H1 (cell line): ENCODE data around the gene NUP188. TPM values are rescaled to one million over a fixed set of nuclear protein-coding genes. Genes with fewer than 3 reads are reported as not detected.
"Not testable (repeated sequence)": the region's sequence is repeated elsewhere in the genome, so short reads cannot be mapped to it uniquely, and the experiment has no call there.

Experiments used
- CTCF ChIA-PET: fragments of 300-600 bp; sonication (Branson Sonifier 250); formaldehyde crosslinking; loops from one replicate; lab custom pipeline; 2021; ENCODE audit not compliant: partially characterized antibody; lab: Charles Lee
- POLR2A ChIA-PET: fragments of 300-600 bp; sonication (Branson Sonifier 250); formaldehyde crosslinking; loops from one replicate; lab custom pipeline; 2021; ENCODE audit warnings: inconsistent platforms; ENCODE audit not compliant: partially characterized antibody; lab: Charles Lee
- DNase-seq, 2 experiments: peaks; one replicate each; pipeline versions ENCODE4 v3.0.0 to v3.0.0-alpha.2; 2010 to 2022; ENCODE audit warnings: low spot score in 2 of 2, low read depth in 1 of 2, mixed read lengths in 1 of 2
- FAIRE-seq: peaks from 2 replicates; lab custom pipeline; 2011; peaks lifted over from hg19 to GRCh38; lab: Jason Lieb, UNC
- H2AFZ ChIP-seq: 2 replicates; pipeline ENCODE4 v1.8.1; 2012; ENCODE audit warnings: low read length, inconsistent platforms
- H2AK5ac ChIP-seq: 2 replicates; pipeline ENCODE4 v1.6.1; 2013; ENCODE audit warnings: low read depth, low read length
- H2BK120ac ChIP-seq: replicated peaks from 2 replicates; pipeline ENCODE3; 2013; ENCODE audit warnings: low read depth, low read length, inconsistent platforms
- H2BK12ac ChIP-seq: 2 replicates; pipeline ENCODE4 v1.6.1; 2013; ENCODE audit warnings: low read depth, low read length
- H2BK15ac ChIP-seq: 2 replicates; pipeline ENCODE4 v1.6.1; 2013; ENCODE audit warnings: low read length
- H2BK20ac ChIP-seq: 2 replicates; pipeline ENCODE4 v1.6.1; 2013; ENCODE audit warnings: low read length
- H2BK5ac ChIP-seq: 2 replicates; pipeline ENCODE4 v1.6.1; 2013; ENCODE audit warnings: low read depth, low read length
- H3K14ac ChIP-seq: 2 replicates; pipeline ENCODE4 v1.6.1; 2013; ENCODE audit warnings: inconsistent platforms; ENCODE audit not compliant: insufficient read length
- H3K18ac ChIP-seq: 2 replicates; pipeline ENCODE4 v1.6.1; 2013; ENCODE audit warnings: low read length; ENCODE audit errors: extremely low read depth
- H3K23ac ChIP-seq: 2 replicates; pipeline ENCODE4 v1.6.1; 2013; ENCODE audit warnings: inconsistent platforms; ENCODE audit not compliant: insufficient read length
- H3K23me2 ChIP-seq: 2 replicates; pipeline ENCODE4 v1.6.1; 2013; ENCODE audit warnings: low read depth, low read length
- H3K27ac ChIP-seq: 2 replicates; pipeline ENCODE4 v1.6.1; 2011; ENCODE audit warnings: low read depth, low read length, inconsistent platforms
- H3K27me3 ChIP-seq, 4 experiments: replicated peaks in 1 of 4; 1 replicate in 1 of 4; 2 replicates in 3 of 4; pipeline versions ENCODE4 v1.6.1 to v1.8.1; 2011 to 2013; ENCODE audit warnings: low read length in 3 of 4, mild to moderate bottlenecking in 3 of 4, inconsistent platforms in 2 of 4, mixed read lengths in 2 of 4, moderate library complexity in 1 of 4; ENCODE audit not compliant: control insufficient read depth in 3 of 4, insufficient read depth in 3 of 4; ENCODE audit errors: extremely low read depth in 1 of 4
- H3K36me3 ChIP-seq, 4 experiments: 2 replicates each; pipeline versions ENCODE4 v1.6.1 to v1.8.1; 2011 to 2013; ENCODE audit warnings: mild to moderate bottlenecking in 4 of 4, low read length in 3 of 4, moderate library complexity in 2 of 4, control low read depth in 1 of 4, inconsistent platforms in 1 of 4; ENCODE audit not compliant: insufficient read depth in 4 of 4, control insufficient read depth in 2 of 4
- H3K4ac ChIP-seq: replicated peaks from 2 replicates; pipeline ENCODE3; 2013; ENCODE audit warnings: low read length, low read depth, mixed read lengths, inconsistent platforms; ENCODE audit not compliant: insufficient read length
- H3K4me1 ChIP-seq, 4 experiments: replicated peaks in 1 of 4; 1 replicate in 1 of 4; 2 replicates in 3 of 4; pipeline versions ENCODE4 v1.6.1 to v1.8.1; 2011 to 2013; ENCODE audit warnings: low read length in 3 of 4, inconsistent platforms in 2 of 4, mixed read lengths in 1 of 4; ENCODE audit not compliant: insufficient read depth in 4 of 4, control insufficient read depth in 3 of 4
- H3K4me2 ChIP-seq, 2 experiments: 2 replicates each; pipeline versions ENCODE4 v1.6.1 to v1.8.1; 2011 to 2013; ENCODE audit warnings: low read depth in 2 of 2, low read length in 2 of 2, control low read depth in 1 of 2, inconsistent platforms in 1 of 2, mild to moderate bottlenecking in 1 of 2; ENCODE audit not compliant: insufficient read depth in 1 of 2
- H3K4me3 ChIP-seq, 4 experiments: fragments of 200-600, 300-600 bp in 1 of 4; sonication (generic), shearing (Covaris generic), sonication (Bioruptor Twin) in 1 of 4; 2 replicates each; pipeline versions ENCODE4 v1.5.1 to v1.8.1; 2011 to 2016; ENCODE audit warnings: low read length in 4 of 4, low read depth in 3 of 4, control low read depth in 2 of 4, inconsistent platforms in 2 of 4, mild to moderate bottlenecking in 2 of 4, mixed read lengths in 1 of 4, moderate library complexity in 1 of 4; ENCODE audit not compliant: insufficient read depth in 2 of 4; ENCODE audit errors: extremely low read depth in 1 of 4
- H3K56ac ChIP-seq: replicated peaks from 2 replicates; pipeline ENCODE3; 2013; ENCODE audit warnings: low read depth, mild to moderate bottlenecking, mixed read lengths, low read length, inconsistent platforms; ENCODE audit not compliant: insufficient read length
- H3K79me1 ChIP-seq: 2 replicates; pipeline ENCODE4 v1.6.1; 2013; ENCODE audit warnings: low read depth, low read length, control low read depth
- H3K79me2 ChIP-seq, 2 experiments: 2 replicates each; pipeline versions ENCODE4 v1.6.1 to v1.8.1; 2012 to 2013; ENCODE audit warnings: low read length in 2 of 2, mild to moderate bottlenecking in 2 of 2, inconsistent platforms in 1 of 2; ENCODE audit not compliant: insufficient read depth in 2 of 2, control insufficient read depth in 1 of 2
- H3K9ac ChIP-seq, 4 experiments: replicated peaks in 1 of 4; 1 replicate in 1 of 4; 2 replicates in 3 of 4; pipeline versions ENCODE4 v1.6.1 to v1.8.1; 2011 to 2013; ENCODE audit warnings: low read depth in 3 of 4, low read length in 3 of 4, control low read depth in 2 of 4, mild to moderate bottlenecking in 2 of 4, moderate library complexity in 2 of 4, inconsistent platforms in 1 of 4; ENCODE audit errors: extremely low read depth in 1 of 4
- H3K9me3 ChIP-seq, 2 experiments: 2 replicates each; pipeline versions ENCODE4 v1.6.1 to v1.8.1; 2012 to 2013; ENCODE audit warnings: mild to moderate bottlenecking in 2 of 2, moderate library complexity in 2 of 2, control low read depth in 1 of 2, inconsistent platforms in 1 of 2, low read depth in 1 of 2, low read length in 1 of 2, mixed read lengths in 1 of 2; ENCODE audit not compliant: insufficient read depth in 2 of 2
- H4K20me1 ChIP-seq, 2 experiments: replicated peaks in 1 of 2; 2 replicates each; pipeline versions ENCODE3 to v1.8.1; 2011 to 2013; ENCODE audit warnings: inconsistent platforms in 2 of 2, low read length in 2 of 2, mild to moderate bottlenecking in 1 of 2; ENCODE audit not compliant: insufficient read depth in 2 of 2, control insufficient read depth in 1 of 2
- H4K5ac ChIP-seq: 2 replicates; pipeline ENCODE4 v1.6.1; 2013; ENCODE audit warnings: low read length, low read depth, mixed read lengths, inconsistent platforms; ENCODE audit not compliant: insufficient read length
- H4K8ac ChIP-seq: 2 replicates; pipeline ENCODE4 v1.8.0; 2013; ENCODE audit warnings: mild to moderate bottlenecking, moderate library complexity, low read length, inconsistent platforms; ENCODE audit not compliant: insufficient read depth; ENCODE audit errors: extremely low read depth
- H4K91ac ChIP-seq: replicated peaks from 2 replicates; pipeline ENCODE3; 2013; ENCODE audit warnings: low read length, mixed read lengths, inconsistent platforms; ENCODE audit not compliant: insufficient read length
- WGBS, 2 experiments: shearing (Covaris generic) in 1 of 2; methylation state at CpG; one replicate each; pipeline versions ENCODE4 v1.1.6 to v1.1.7; 2013 to 2015; ENCODE audit warnings: low lambda C conversion rate in 2 of 2, mixed read lengths in 2 of 2, inconsistent platforms in 1 of 2, low coverage in 1 of 2, missing lambda C conversion rate in 1 of 2; ENCODE audit not compliant: insufficient replicate concordance in 2 of 2, insufficient coverage in 1 of 2, insufficient read length in 1 of 2; ENCODE audit errors: extremely low coverage in 1 of 2, missing lambda C conversion rate in 1 of 2; 5-methylcytosine and 5-hydroxymethylcytosine counted together
- polyA plus RNA-seq, 7 experiments: library from polyadenylated mRNA; depleted of rRNA in 3 of 7; stranded (reverse) in 5 of 7; unstranded in 2 of 7; fragments of >200 nt in 5 of 7; fragments of 200-250 nt in 2 of 7; gene quantifications; 1 replicate in 5 of 7; 2 replicates in 1 of 7; 4 replicates in 1 of 7; pipeline versions ENCODE4 v1.2.1 to v1.2.3, GENCODE V29; 2011 to 2013; ENCODE audit warnings: missing spikeins in 2 of 7, mixed read lengths in 2 of 7
- total RNA-seq: library from RNA; stranded (reverse); fragmentation: NEBNext Ultra II Directional; extraction: Animal tissue kit (Norgen Biotek cat#: 25700); gene quantifications from 2 replicates; pipeline ENCODE4 v1.2.1, GENCODE V29; 2021

Gene NUP188
- total and polyA plus RNA-seq, 2 of the 8 experiments (the other 6 are each of a cell fraction or from before 2014, with no cell fraction given), result 90.1 to 111 TPM

GRCh38 chr9:128961403-128961802 is 13.9 kb downstream of the NUP188 start:
- H2BK12ac ChIP-seq, H3K79me1 ChIP-seq, H3K23ac ChIP-seq, H4K91ac ChIP-seq, H4K8ac ChIP-seq, H3K18ac ChIP-seq, H2BK120ac ChIP-seq, H2AK5ac ChIP-seq, H2BK15ac ChIP-seq, H3K4me2 ChIP-seq, H3K4me1 ChIP-seq, H4K20me1 ChIP-seq, H3K27ac ChIP-seq, H2BK20ac ChIP-seq, H4K5ac ChIP-seq, DNase-seq, FAIRE-seq, CTCF ChIA-PET, H3K4me3 ChIP-seq, H3K14ac ChIP-seq, H3K23me2 ChIP-seq, H2AFZ ChIP-seq, H3K9me3 ChIP-seq, H3K79me2 ChIP-seq, H3K56ac ChIP-seq, H2BK5ac ChIP-seq, H3K9ac ChIP-seq, H3K4ac ChIP-seq, H3K27me3 ChIP-seq: not testable (repeated sequence)
- WGBS, 2 experiments, result 94% methylated on average over 9 of the region's 9 CpGs; no CpG with 5 or more reads in 1 of the 2 experiments
- POLR2A ChIA-PET, result interaction anchor here (1.2 kb wide), 1 partner anchor 8 kb away, joined by 6 read pairs; no protein-coding TSS in a partner anchor
- H3K36me3 ChIP-seq, result peaks cover 11 to 59% (median 34%) of the 10 kb centered on the region in 4 experiments
